AML-193 (cell line): ENCODE measurements around the gene TNS2.
"Not testable (repeated sequence)": the region's sequence is repeated elsewhere in the genome, so short reads cannot be mapped to it uniquely, and the experiment has no call there.

Experiments used
- DNase-seq, 2 experiments: peaks; one replicate each; lab custom pipeline; 2025; lab: John Stamatoyannopoulos, UW

TNS2 gene

GRCh38 chr12:53049571-53050318, at the start of gene TNS2:
TSS of gene TNS2 (plus strand) at chr12:53050065. CDS start at chr12:53050186, 121 bp downstream.
- DNase-seq, result no peak

- DNase-seq, result no peak
These were observed 45.7 kb upstream of the TNS2 start for GRCh38 chr12:53004178-53004577.

GRCh38 chr12:53004582-53004981, 45.3 kb upstream of the TNS2 start:
- DNase-seq, result no peak

GRCh38 chr12:53005215-53005985, 44.5 kb upstream of the TNS2 start:
- no peak for DNase-seq

GRCh38 chr12:53005986-53006809, 43.7 kb upstream of the TNS2 start, which contains the start of gene EIF4B:
TSS of gene EIF4B (plus strand) at chr12:53006456. CDS start at chr12:53006484, 28 bp downstream.
- DNase-seq, result peak; percentile 98 to 99

- DNase-seq, result peak; percentile 75 to 78
These were observed 43.0 kb upstream of the TNS2 start for GRCh38 chr12:53006810-53007309.

- DNase-seq, result no peak
These were observed 42.5 kb upstream of the TNS2 start for GRCh38 chr12:53007343-53007742.

- DNase-seq, result not testable (repeated sequence)
These were observed 41.1 kb upstream of the TNS2 start for GRCh38 chr12:53008760-53009159.

GRCh38 chr12:53010955-53011354, 38.9 kb upstream of the TNS2 start:
- no peak for DNase-seq

GRCh38 chr12:53011889-53012288, 38.0 kb upstream of the TNS2 start:
- no peak for DNase-seq

- DNase-seq, result no peak
These were observed 36.9 kb upstream of the TNS2 start for GRCh38 chr12:53012928-53013327.

GRCh38 chr12:53014709-53015108, 35.2 kb upstream of the TNS2 start:
- no peak for DNase-seq

GRCh38 chr12:53025250-53025649, 24.6 kb upstream of the TNS2 start:
- no peak for DNase-seq

- DNase-seq, result not testable (repeated sequence)
These were observed 22.9 kb upstream of the TNS2 start for GRCh38 chr12:53027014-53027413.

- no peak for DNase-seq
These were observed 18.2 kb upstream of the TNS2 start for GRCh38 chr12:53031616-53032015.

GRCh38 chr12:53033832-53034231, 16.0 kb upstream of the TNS2 start:
- DNase-seq, result not testable (repeated sequence)

GRCh38 chr12:53034459-53034858, 15.4 kb upstream of the TNS2 start:
- DNase-seq, result no peak

GRCh38 chr12:53036802-53037201, 13.1 kb upstream of the TNS2 start:
- DNase-seq, result no peak

- DNase-seq, result no peak
These were observed 10.0 kb upstream of the TNS2 start for GRCh38 chr12:53039851-53040250.

GRCh38 chr12:53042607-53043454, 7.0 kb upstream of the TNS2 start:
- no peak for DNase-seq

GRCh38 chr12:53044052-53044581, 5.7 kb upstream of the TNS2 start:
- no peak for DNase-seq
